HG02763 (cell line): ENCODE measurements around the gene SLC66A1.
A peak's percentile ranks its signal among the peaks of the same experiment; 100 is the strongest.
"Not testable (repeated sequence)": the region's sequence is repeated elsewhere in the genome, so short reads cannot be mapped to it uniquely, and the experiment has no call there.

Experiments used
- ATAC-seq: cut with Tn5 transposase; IDR thresholded peaks from one replicate; pipeline ENCODE4 v1.9.1; 2021; ENCODE audit warnings: mild to moderate bottlenecking, moderate library complexity; ENCODE audit not compliant: unreplicated experiment

The SLC66A1 gene

GRCh38 chr1:19311931-19312781, at the start of gene SLC66A1, which contains the start of gene AKR7A2:
TSS of gene SLC66A1 (plus strand) at chr1:19312326. CDS start at chr1:19317678, 5,352 bp downstream.
TSS of gene AKR7A2 (minus strand) at chr1:19312144. CDS start at chr1:19312124, 20 bp downstream.
- ATAC-seq = peak; percentile 79

- ATAC-seq = no peak
Measured at GRCh38 chr1:19262744-19263143, 49.4 kb upstream of the SLC66A1 start.

GRCh38 chr1:19268445-19268844, 43.7 kb upstream of the SLC66A1 start:
- ATAC-seq = no peak

- ATAC-seq = not testable (repeated sequence)
Measured at GRCh38 chr1:19269427-19270342, 42.4 kb upstream of the SLC66A1 start.

- ATAC-seq = not testable (repeated sequence)
Measured at GRCh38 chr1:19270343-19270730, 41.8 kb upstream of the SLC66A1 start.

GRCh38 chr1:19272064-19272463, 40.1 kb upstream of the SLC66A1 start:
- ATAC-seq = no peak

- no peak for ATAC-seq
Measured at GRCh38 chr1:19273106-19273843, 38.9 kb upstream of the SLC66A1 start.

- not testable (repeated sequence) for ATAC-seq
Measured at GRCh38 chr1:19273844-19274531, 38.1 kb upstream of the SLC66A1 start.

- no peak for ATAC-seq
Measured at GRCh38 chr1:19274636-19275035, 37.5 kb upstream of the SLC66A1 start.

GRCh38 chr1:19283891-19284290, 28.2 kb upstream of the SLC66A1 start:
- no peak for ATAC-seq

GRCh38 chr1:19284881-19285280, 27.2 kb upstream of the SLC66A1 start:
- ATAC-seq = no peak

GRCh38 chr1:19285366-19285765, 26.8 kb upstream of the SLC66A1 start:
- ATAC-seq = not testable (repeated sequence)

GRCh38 chr1:19285807-19286206, 26.3 kb upstream of the SLC66A1 start:
- not testable (repeated sequence) for ATAC-seq

GRCh38 chr1:19287436-19288185, 24.5 kb upstream of the SLC66A1 start:
- no peak for ATAC-seq

- not testable (repeated sequence) for ATAC-seq
Measured at GRCh38 chr1:19288324-19289241, 23.5 kb upstream of the SLC66A1 start, which contains the start of gene AKR7A3. TSS of gene AKR7A3 (minus strand) at chr1:19288770. CDS start at chr1:19288709, 61 bp downstream.

GRCh38 chr1:19289244-19289643, 22.9 kb upstream of the SLC66A1 start:
- no peak for ATAC-seq

- ATAC-seq = no peak
Measured at GRCh38 chr1:19294638-19295037, 17.5 kb upstream of the SLC66A1 start.

- ATAC-seq = no peak
Measured at GRCh38 chr1:19300211-19300610, 11.9 kb upstream of the SLC66A1 start.
